A549 (cell line): Measurements from ENCODE around the gene MUC6. TPM values are rescaled to one million over a fixed set of nuclear protein-coding genes. Genes with fewer than 3 reads are reported as not detected.

Experiments
- ATAC-seq, 2 experiments: fragments of 200-7000 bp in 1 of 2; fragments of >200 bp in 1 of 2; cut with Nextera tagmentation in 1 of 2; cut with Tn5 transposase in 1 of 2; 3 replicates each; pipeline versions ENCODE4 v1.8.0 to v1.9.1; 2018 to 2020; ENCODE audit warnings: mild to moderate bottlenecking in 1 of 2, moderate library complexity in 1 of 2
- CTCF ChIA-PET: fragments of 300-600 bp; sonication (Branson Sonifier 250); formaldehyde crosslinking; extraction: SDS; loops from one replicate; lab custom pipeline; 2021; ENCODE audit warnings: antibody characterized with exemption, inconsistent platforms; lab: Yijun Ruan, JAX
- POLR2A ChIA-PET: fragments of 350-600 bp; formaldehyde crosslinking; extraction: SDS; loops from one replicate; lab custom pipeline; 2021; ENCODE audit warnings: antibody characterized with exemption, inconsistent platforms; lab: Yijun Ruan, JAX
- DNase-seq, 2 experiments: peaks; one replicate each; pipeline versions ENCODE4 v3.0.0 to v3.0.0-alpha.2; 2011 to 2016; ENCODE audit warnings: low read depth in 1 of 2, low spot score in 1 of 2
- FAIRE-seq: peaks from 2 replicates; lab custom pipeline; 2011; peaks lifted over from hg19 to GRCh38; lab: Jason Lieb, UNC
- H3K27ac ChIP-seq, 2 experiments: fragments of >200 bp; sonication (Bioruptor Twin); formaldehyde crosslinking; 3 replicates each; pipeline ENCODE4 v1.5.1; 2016 to 2017
- H3K4me1 ChIP-seq: fragments of >200 bp; sonication (Bioruptor Twin); formaldehyde crosslinking; 3 replicates; pipeline ENCODE4 v1.6.1; 2016
- H3K4me2 ChIP-seq: fragments of >200 bp; sonication (Bioruptor Twin); formaldehyde crosslinking; 3 replicates; pipeline ENCODE4 v1.6.1; 2016
- H3K4me3 ChIP-seq: fragments of >200 bp; sonication (Bioruptor Twin); formaldehyde crosslinking; 3 replicates; pipeline ENCODE4 v1.5.1; 2016
- H3K9me3 ChIP-seq: fragments of >200 bp; sonication (Bioruptor Twin); formaldehyde crosslinking; 3 replicates; pipeline ENCODE4 v1.6.1; 2016
- CBX2 ChIP-seq: fragments of 200-600 bp; sonication (generic); IDR thresholded peaks from 2 replicates; pipeline ENCODE4 v1.6.1; 2016; ENCODE audit warnings: low read depth, mild to moderate bottlenecking, borderline replicate concordance
- CBX8 ChIP-seq: fragments of 200-600 bp; sonication (generic); IDR thresholded peaks from 2 replicates; pipeline ENCODE4 v1.6.1; 2016
- CEBPB ChIP-seq, 2 experiments: fragments of >200 bp in 1 of 2; sonication (Bioruptor Twin) in 1 of 2; formaldehyde crosslinking in 1 of 2; IDR thresholded peaks; 2 replicates each; pipeline ENCODE4 v1.6.1; 2012 to 2016
- CHD4 ChIP-seq: fragments of 200-600 bp; sonication (generic); IDR thresholded peaks from 2 replicates; pipeline ENCODE4 v1.6.1; 2016; ENCODE audit warnings: antibody characterized with exemption, mild to moderate bottlenecking, borderline replicate concordance
- EHF ChIP-seq: fragments of 250-450 bp; sonication (Bioruptor Pico); IDR thresholded peaks from 2 replicates; pipeline ENCODE4 v1.5.0; 2020; ENCODE audit warnings: mild to moderate bottlenecking
- FOSB ChIP-seq: fragments of 250-450 bp; sonication (Bioruptor Pico); IDR thresholded peaks from 2 replicates; pipeline ENCODE4 v1.5.0; 2020; ENCODE audit warnings: mild to moderate bottlenecking, moderate library complexity
- FOSL2 ChIP-seq, 2 experiments: fragments of 450-650 bp in 1 of 2; fragments of >200 bp in 1 of 2; sonication (Bioruptor Twin) in 1 of 2; formaldehyde crosslinking; IDR thresholded peaks; 2 replicates each; pipeline versions ENCODE4 v1.5.0 to v1.6.1; 2016 to 2020; ENCODE audit warnings: mild to moderate bottlenecking in 1 of 2, moderate library complexity in 1 of 2
- HOXB13 ChIP-seq: fragments of 250-450 bp; sonication (Bioruptor Pico); IDR thresholded peaks from 2 replicates; pipeline ENCODE4 v1.5.0; 2020; ENCODE audit warnings: low read depth, mild to moderate bottlenecking, moderate library complexity
- KDM5A ChIP-seq: fragments of 200-600 bp; sonication (generic); IDR thresholded peaks from 2 replicates; pipeline ENCODE4 v1.6.1; 2016; ENCODE audit warnings: antibody characterized with exemption, mild to moderate bottlenecking
- MAZ ChIP-seq: fragments of 150-350 bp; IDR thresholded peaks from 2 replicates; pipeline ENCODE4 v1.6.1; 2014; ENCODE audit warnings: antibody characterized with exemption, low read depth, low read length, borderline replicate concordance
- MYC ChIP-seq: IDR thresholded peaks from 2 replicates; pipeline ENCODE4 v1.6.1; 2012; ENCODE audit warnings: mild to moderate bottlenecking, inconsistent platforms, low read length, improper control_type of control experiment, borderline replicate concordance
- NFE2L2 ChIP-seq: fragments of 150-350 bp; conservative IDR thresholded peaks from 2 replicates; pipeline ENCODE4 v1.6.1; 2014; ENCODE audit warnings: low read length
- NR3C1 ChIP-seq: fragments of >200 bp; sonication (Bioruptor Twin); formaldehyde crosslinking; IDR thresholded peaks from 3 replicates; pipeline ENCODE4 v1.6.1; 2017
- POLR2A ChIP-seq: IDR thresholded peaks from 2 replicates; pipeline ENCODE4 v1.6.1; 2012; ENCODE audit warnings: mild to moderate bottlenecking, low read length
- RAD21 ChIP-seq, 2 experiments: fragments of >200 bp in 1 of 2; sonication (Bioruptor Twin) in 1 of 2; formaldehyde crosslinking in 1 of 2; IDR thresholded peaks in 1 of 2; conservative IDR thresholded peaks in 1 of 2; 2 replicates in 1 of 2; 3 replicates in 1 of 2; pipeline ENCODE4 v1.6.1; 2012 to 2018; ENCODE audit warnings: inconsistent platforms in 1 of 2
- RARB ChIP-seq: fragments of 250-450 bp; sonication (Bioruptor Pico); IDR thresholded peaks from 2 replicates; pipeline ENCODE4 v1.8.0; 2021; ENCODE audit warnings: mild to moderate bottlenecking, moderate library complexity
- RCOR1 ChIP-seq: fragments of 150-350 bp; IDR thresholded peaks from 2 replicates; pipeline ENCODE4 v1.6.1; 2014; ENCODE audit warnings: antibody characterized with exemption, low read length, low read depth
- RFX5 ChIP-seq: fragments of 450-650 bp; IDR thresholded peaks from 2 replicates; pipeline ENCODE4 v1.7.1; 2014; ENCODE audit warnings: antibody characterized with exemption, mild to moderate bottlenecking, moderate library complexity
- SMC3 ChIP-seq: fragments of >200 bp; sonication (Bioruptor Twin); formaldehyde crosslinking; IDR thresholded peaks from 3 replicates; pipeline ENCODE4 v1.6.1; 2018; ENCODE audit warnings: inconsistent platforms
- SREBF2 ChIP-seq: fragments of 450-650 bp; IDR thresholded peaks from 2 replicates; pipeline ENCODE4 v1.6.1; 2014; ENCODE audit warnings: mild to moderate bottlenecking, moderate library complexity
- ZC3H11A ChIP-seq: fragments of 450-650 bp; IDR thresholded peaks from 2 replicates; pipeline ENCODE4 v1.6.1; 2014; ENCODE audit warnings: antibody characterized with exemption, mild to moderate bottlenecking
- ZNF302 ChIP-seq: fragments of 250-450 bp; sonication (Bioruptor Pico); IDR thresholded peaks from 2 replicates; pipeline ENCODE4 v1.9.0; 2021; ENCODE audit warnings: inconsistent platforms, mild to moderate bottlenecking, moderate library complexity
- ZSCAN20 ChIP-seq: fragments of 250-450 bp; sonication (Bioruptor Pico); IDR thresholded peaks from 2 replicates; pipeline ENCODE4 v1.8.0; 2022; ENCODE audit warnings: mild to moderate bottlenecking, moderate library complexity
- WGBS: methylation state at CpG from one replicate; pipeline ENCODE4 v1.1.6; 2017; ENCODE audit errors: missing lambda C conversion rate; 5-methylcytosine and 5-hydroxymethylcytosine counted together
- polyA plus RNA-seq, 4 experiments: library from polyadenylated mRNA; depleted of rRNA in 3 of 4; stranded (reverse); fragments of >200 nt; fragmentation: RNase III in 1 of 4; extraction: RNeasy Plus Mini Kit Qiagen cat#74134 plus additional on column Dnase treatment in 1 of 4; gene quantifications; 2 replicates in 3 of 4; 3 replicates in 1 of 4; pipeline ENCODE4 v1.2.3, GENCODE V29; 2011 to 2017
- TF ChIP-seq, protein P1 (sequence below): IDR thresholded peaks from 2 replicates; pipeline ENCODE4 v1.6.1; 2012
- TF ChIP-seq, protein P2 (sequence below): fragments of 250-450 bp; sonication (Bioruptor Pico); IDR thresholded peaks from 2 replicates; pipeline ENCODE4 v1.5.0; 2021; ENCODE audit warnings: mild to moderate bottlenecking, moderate library complexity, borderline replicate concordance
- TF ChIP-seq, protein P3 (sequence below): fragments of 450-650 bp; IDR thresholded peaks from 2 replicates; pipeline ENCODE4 v1.6.1; 2014; ENCODE audit warnings: antibody characterized with exemption
- TF ChIP-seq, protein P4 (sequence below): fragments of 200-600 bp; sonication (generic); IDR thresholded peaks from 2 replicates; pipeline ENCODE4 v1.6.1; 2016; ENCODE audit warnings: antibody characterized with exemption, mild to moderate bottlenecking, moderate library complexity
- TF ChIP-seq, protein P5 (sequence below): fragments of >200 bp; sonication (Bioruptor Twin); formaldehyde crosslinking; IDR thresholded peaks from 3 replicates; pipeline ENCODE4 v1.6.1; 2016

The MUC6 gene
- polyA plus RNA-seq, 2 of the 4 experiments (the other 2 are of a cell fraction): not detected

DNA sequence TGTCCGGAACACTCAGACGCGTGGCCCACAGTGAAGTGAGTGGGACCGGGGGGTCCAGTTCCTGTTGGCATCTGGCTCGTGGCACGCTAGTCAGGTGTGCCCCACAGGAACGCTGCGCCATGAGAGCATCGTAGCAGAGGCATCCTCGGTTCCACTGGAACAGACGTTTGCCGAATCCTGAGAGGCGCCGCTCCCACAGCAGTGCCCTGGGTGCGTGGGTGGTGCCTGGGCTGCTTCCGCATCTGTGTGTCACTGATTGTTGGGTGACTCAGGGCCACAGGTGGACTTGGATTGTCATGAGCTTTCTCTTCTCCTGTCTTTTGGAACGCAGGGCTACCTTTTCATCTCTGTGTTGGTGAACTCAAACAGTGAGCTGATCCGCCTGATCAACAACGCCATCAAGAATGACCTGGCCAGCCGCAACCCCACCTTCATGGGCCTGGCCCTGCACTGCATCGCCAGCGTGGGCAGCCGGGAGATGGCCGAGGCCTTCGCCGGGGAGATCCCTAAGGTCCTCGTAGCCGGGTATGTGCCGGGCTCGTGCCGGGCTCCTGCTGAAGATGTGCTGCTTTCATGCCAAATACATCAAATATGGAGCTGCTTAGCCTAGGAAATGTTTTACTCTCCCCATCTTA is 64.7 kb downstream of the MUC6 start:
- Histone ChIP-seq H3K4me1 (peaks cover 4% of the 10 kb centered on the region; the same call in 1 of the 3 replicates), H3K9me3 (no peaks in the 10 kb centered on the region), H3K4me2 (no peak overlapping the region), H3K4me3 (no peak overlapping the region), H3K27ac (no peak overlapping the region)
- no peak for DNase-seq
- ATAC-seq: no peak
- POLR2A ChIA-PET: no interaction called here
- CTCF ChIA-PET: no interaction called here
- WGBS: 93% methylated on average over 26 of the region's 31 CpGs
- no peak for FAIRE-seq
- TF ChIP-seq, protein P1, sequence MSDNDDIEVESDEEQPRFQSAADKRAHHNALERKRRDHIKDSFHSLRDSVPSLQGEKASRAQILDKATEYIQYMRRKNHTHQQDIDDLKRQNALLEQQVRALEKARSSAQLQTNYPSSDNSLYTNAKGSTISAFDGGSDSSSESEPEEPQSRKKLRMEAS: no peak
- TF ChIP-seq RCOR1 (no peak), HOXB13 (CRISPR knock-in tag) (no peak), NFE2L2 (no peak), ZC3H11A (no peak), RAD21 (conservative IDR thresholded peaks at IDR 0.05 in 1 of 2, IDR thresholded peaks at IDR 0.05 in 1 of 2) (no peak), CHD4 (no peak), EHF (CRISPR knock-in tag) (no peak), NR3C1 (no peak), FOSL2 (IDR thresholded peaks at IDR 0.05) (no peak), FOSL2 (CRISPR knock-in tag; IDR thresholded peaks at IDR 0.05) (no peak), MAZ (no peak), RFX5 (no peak), CEBPB (IDR thresholded peaks at IDR 0.05) (no peak), RARB (no peak)
- TF ChIP-seq, protein P2, sequence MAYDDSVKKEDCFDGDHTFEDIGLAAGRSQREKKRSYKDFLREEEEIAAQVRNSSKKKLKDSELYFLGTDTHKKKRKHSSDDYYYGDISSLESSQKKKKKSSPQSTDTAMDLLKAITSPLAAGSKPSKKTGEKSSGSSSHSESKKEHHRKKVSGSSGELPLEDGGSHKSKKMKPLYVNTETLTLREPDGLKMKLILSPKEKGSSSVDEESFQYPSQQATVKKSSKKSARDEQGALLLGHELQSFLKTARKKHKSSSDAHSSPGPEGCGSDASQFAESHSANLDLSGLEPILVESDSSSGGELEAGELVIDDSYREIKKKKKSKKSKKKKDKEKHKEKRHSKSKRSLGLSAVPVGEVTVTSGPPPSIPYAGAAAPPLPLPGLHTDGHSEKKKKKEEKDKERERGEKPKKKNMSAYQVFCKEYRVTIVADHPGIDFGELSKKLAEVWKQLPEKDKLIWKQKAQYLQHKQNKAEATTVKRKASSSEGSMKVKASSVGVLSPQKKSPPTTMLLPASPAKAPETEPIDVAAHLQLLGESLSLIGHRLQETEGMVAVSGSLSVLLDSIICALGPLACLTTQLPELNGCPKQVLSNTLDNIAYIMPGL (CRISPR knock-in tag): no peak
- TF ChIP-seq, protein P3, sequence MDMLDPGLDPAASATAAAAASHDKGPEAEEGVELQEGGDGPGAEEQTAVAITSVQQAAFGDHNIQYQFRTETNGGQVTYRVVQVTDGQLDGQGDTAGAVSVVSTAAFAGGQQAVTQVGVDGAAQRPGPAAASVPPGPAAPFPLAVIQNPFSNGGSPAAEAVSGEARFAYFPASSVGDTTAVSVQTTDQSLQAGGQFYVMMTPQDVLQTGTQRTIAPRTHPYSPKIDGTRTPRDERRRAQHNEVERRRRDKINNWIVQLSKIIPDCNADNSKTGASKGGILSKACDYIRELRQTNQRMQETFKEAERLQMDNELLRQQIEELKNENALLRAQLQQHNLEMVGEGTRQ: no peak
- TF ChIP-seq, protein P4, sequence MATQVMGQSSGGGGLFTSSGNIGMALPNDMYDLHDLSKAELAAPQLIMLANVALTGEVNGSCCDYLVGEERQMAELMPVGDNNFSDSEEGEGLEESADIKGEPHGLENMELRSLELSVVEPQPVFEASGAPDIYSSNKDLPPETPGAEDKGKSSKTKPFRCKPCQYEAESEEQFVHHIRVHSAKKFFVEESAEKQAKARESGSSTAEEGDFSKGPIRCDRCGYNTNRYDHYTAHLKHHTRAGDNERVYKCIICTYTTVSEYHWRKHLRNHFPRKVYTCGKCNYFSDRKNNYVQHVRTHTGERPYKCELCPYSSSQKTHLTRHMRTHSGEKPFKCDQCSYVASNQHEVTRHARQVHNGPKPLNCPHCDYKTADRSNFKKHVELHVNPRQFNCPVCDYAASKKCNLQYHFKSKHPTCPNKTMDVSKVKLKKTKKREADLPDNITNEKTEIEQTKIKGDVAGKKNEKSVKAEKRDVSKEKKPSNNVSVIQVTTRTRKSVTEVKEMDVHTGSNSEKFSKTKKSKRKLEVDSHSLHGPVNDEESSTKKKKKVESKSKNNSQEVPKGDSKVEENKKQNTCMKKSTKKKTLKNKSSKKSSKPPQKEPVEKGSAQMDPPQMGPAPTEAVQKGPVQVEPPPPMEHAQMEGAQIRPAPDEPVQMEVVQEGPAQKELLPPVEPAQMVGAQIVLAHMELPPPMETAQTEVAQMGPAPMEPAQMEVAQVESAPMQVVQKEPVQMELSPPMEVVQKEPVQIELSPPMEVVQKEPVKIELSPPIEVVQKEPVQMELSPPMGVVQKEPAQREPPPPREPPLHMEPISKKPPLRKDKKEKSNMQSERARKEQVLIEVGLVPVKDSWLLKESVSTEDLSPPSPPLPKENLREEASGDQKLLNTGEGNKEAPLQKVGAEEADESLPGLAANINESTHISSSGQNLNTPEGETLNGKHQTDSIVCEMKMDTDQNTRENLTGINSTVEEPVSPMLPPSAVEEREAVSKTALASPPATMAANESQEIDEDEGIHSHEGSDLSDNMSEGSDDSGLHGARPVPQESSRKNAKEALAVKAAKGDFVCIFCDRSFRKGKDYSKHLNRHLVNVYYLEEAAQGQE: no peak

DNA sequence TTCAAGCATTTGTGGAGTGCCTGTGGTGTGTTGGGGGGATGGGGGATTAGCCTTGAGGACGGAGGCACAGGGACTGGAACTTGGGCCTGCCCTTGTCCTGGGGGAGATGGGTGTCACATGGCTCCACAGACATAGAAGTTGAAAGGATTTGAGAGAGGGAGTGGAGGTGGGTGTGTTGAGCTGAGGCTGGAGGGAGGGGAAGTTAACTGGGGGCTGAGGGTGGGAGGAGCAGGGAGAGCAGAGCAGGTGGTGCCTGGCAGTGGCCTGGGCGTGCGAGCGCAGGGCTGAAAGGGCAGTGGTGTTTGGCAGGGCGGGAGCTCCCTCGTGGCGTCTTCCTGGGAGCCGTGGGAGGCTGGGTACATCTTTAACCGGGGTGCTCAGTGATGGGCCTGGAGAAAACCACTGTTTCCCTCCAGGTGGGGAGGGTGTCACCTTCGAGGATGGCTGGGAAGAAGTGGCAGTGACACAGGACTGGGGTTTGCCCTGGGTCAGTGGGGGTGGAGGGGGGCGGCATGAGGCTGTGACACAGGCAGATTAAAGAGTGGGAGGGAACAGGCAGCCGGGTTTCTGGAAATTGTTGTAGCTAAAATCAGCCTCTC is 65.3 kb downstream of the MUC6 start:
- H3K4me1 ChIP-seq: peaks cover 6% of the 10 kb centered on the region; the same call in 1 of the 3 replicates
- no peak for TF ChIP-seq RAD21 (conservative IDR thresholded peaks at IDR 0.05 in 1 of 2, IDR thresholded peaks at IDR 0.05 in 1 of 2)
- no peak for TF ChIP-seq CBX8
- no peak for TF ChIP-seq MYC
- TF ChIP-seq, protein P5, sequence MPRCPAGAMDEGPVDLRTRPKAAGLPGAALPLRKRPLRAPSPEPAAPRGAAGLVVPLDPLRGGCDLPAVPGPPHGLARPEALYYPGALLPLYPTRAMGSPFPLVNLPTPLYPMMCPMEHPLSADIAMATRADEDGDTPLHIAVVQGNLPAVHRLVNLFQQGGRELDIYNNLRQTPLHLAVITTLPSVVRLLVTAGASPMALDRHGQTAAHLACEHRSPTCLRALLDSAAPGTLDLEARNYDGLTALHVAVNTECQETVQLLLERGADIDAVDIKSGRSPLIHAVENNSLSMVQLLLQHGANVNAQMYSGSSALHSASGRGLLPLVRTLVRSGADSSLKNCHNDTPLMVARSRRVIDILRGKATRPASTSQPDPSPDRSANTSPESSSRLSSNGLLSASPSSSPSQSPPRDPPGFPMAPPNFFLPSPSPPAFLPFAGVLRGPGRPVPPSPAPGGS: no peak
- TF ChIP-seq POLR2A: no peak
- TF ChIP-seq SREBF2: no peak
- TF ChIP-seq ZC3H11A: no peak
- TF ChIP-seq FOSB: no peak
- no peak for TF ChIP-seq ZSCAN20 (CRISPR knock-in tag)
- no peak for TF ChIP-seq CHD4
- no peak for TF ChIP-seq KDM5A
- no peak for TF ChIP-seq CBX2
- no peak for TF ChIP-seq RARB
- TF ChIP-seq ZNF302 (CRISPR knock-in tag): no peak
- TF ChIP-seq CEBPB (IDR thresholded peaks at IDR 0.05): no peak
- TF ChIP-seq SMC3: no peak
- DNase-seq: no peak
- no peaks in the 10 kb centered on the region for H3K9me3 ChIP-seq
- 82% methylated on average over 12 of the region's 12 CpGs for WGBS
- ChIA-PET CTCF (interaction anchor here (0.8 kb wide), 1 partner anchor 123 kb away, joined by 4 read pairs; no protein-coding TSS in a partner anchor), POLR2A (no interaction called here)
- no peak overlapping the region for H3K4me2 ChIP-seq
- no peak for ATAC-seq
- H3K4me3 ChIP-seq: no peak overlapping the region
- H3K27ac ChIP-seq: 0 out of 6 replicates have a peak overlapping the region, but pooled peaks of 1 of the 2 experiments have one; percentile 3
- no peak for FAIRE-seq
